ENCODE measurements around the gene TTLL7. TPM values are rescaled to one million over a fixed set of nuclear protein-coding genes. Genes with fewer than 3 reads are reported as not detected.

The TTLL7 gene
- total RNA-seq, 6 donors from 2014 or later = 7.5 to 44.3 (median 21.9) TPM

- 86 to 91% methylated on average over 2 of the region's 2 CpGs for WGBS, 2 donors
- DNase-seq = no peak
- H3K4me3 ChIP-seq = no peak overlapping the region
These were observed 101.4 kb downstream of the TTLL7 start for GRCh38 chr1:83897516-83897915.

GRCh38 chr1:83896299-83896698 is 102.6 kb downstream of the TTLL7 start:
- DNase-seq (no peak), ATAC-seq (ENCODE audit: low FRiP score in 2 of 2) (no peak)
- H3K4me1 ChIP-seq = peaks cover 0 to 2% (median 0%) of the 10 kb centered on the region in 4 donors
- H3K27ac ChIP-seq = no peak overlapping the region
- TF ChIP-seq EP300 (IDR thresholded peaks at IDR 0.05) (no peak), POLR2A (IDR thresholded peaks at IDR 0.05) (no peak), CTCF (IDR thresholded peaks at IDR 0.05) (no peak), POLR2AphosphoS5 (IDR thresholded peaks at IDR 0.05) (no peak)
- no peaks in the 10 kb centered on the region for H3K9me3 ChIP-seq
- H3K4me3 ChIP-seq = no peak overlapping the region
- no peaks in the 10 kb centered on the region for H3K36me3 ChIP-seq
- WGBS, 2 donors = 89 to 91% methylated on average over 6 of the region's 6 CpGs
- no peaks in the 10 kb centered on the region for H3K27me3 ChIP-seq

More at GRCh38 chr1:83897516-83897915, 101.4 kb downstream of the TTLL7 start:
- Histone ChIP-seq H3K36me3 (no peaks in the 10 kb centered on the region), H3K27me3 (no peaks in the 10 kb centered on the region), H3K27ac (no peak overlapping the region), H3K4me1 (peaks cover 0 to 4% (median 0%) of the 10 kb centered on the region in 4 donors), H3K9me3 (no peaks in the 10 kb centered on the region)
- TF ChIP-seq POLR2A (IDR thresholded peaks at IDR 0.05) = no peak
- no peak for TF ChIP-seq EP300 (IDR thresholded peaks at IDR 0.05)
- TF ChIP-seq POLR2AphosphoS5 (IDR thresholded peaks at IDR 0.05) = no peak
- TF ChIP-seq CTCF (IDR thresholded peaks at IDR 0.05) = no peak
- no peak for ATAC-seq (ENCODE audit: low FRiP score in 2 of 2)

GRCh38 chr1:83889707-83890106 is 109.2 kb downstream of the TTLL7 start:
- TF ChIP-seq CTCF (IDR thresholded peaks at IDR 0.05) = no peak
- TF ChIP-seq POLR2A (IDR thresholded peaks at IDR 0.05) = no peak
- TF ChIP-seq POLR2AphosphoS5 (IDR thresholded peaks at IDR 0.05) = no peak
- TF ChIP-seq EP300 (IDR thresholded peaks at IDR 0.05) = no peak
- WGBS, 2 donors = 77 to 84% methylated on average over 2 of the region's 2 CpGs
- Histone ChIP-seq H3K36me3 (no peaks in the 10 kb centered on the region), H3K4me1 (no peaks in the 10 kb centered on the region), H3K4me3 (no peak overlapping the region), H3K27me3 (no peaks in the 10 kb centered on the region), H3K27ac (no peak overlapping the region), H3K9me3 (no peaks in the 10 kb centered on the region)
- ATAC-seq (ENCODE audit: low FRiP score in 2 of 2) (no peak), DNase-seq (no peak)

DNA sequence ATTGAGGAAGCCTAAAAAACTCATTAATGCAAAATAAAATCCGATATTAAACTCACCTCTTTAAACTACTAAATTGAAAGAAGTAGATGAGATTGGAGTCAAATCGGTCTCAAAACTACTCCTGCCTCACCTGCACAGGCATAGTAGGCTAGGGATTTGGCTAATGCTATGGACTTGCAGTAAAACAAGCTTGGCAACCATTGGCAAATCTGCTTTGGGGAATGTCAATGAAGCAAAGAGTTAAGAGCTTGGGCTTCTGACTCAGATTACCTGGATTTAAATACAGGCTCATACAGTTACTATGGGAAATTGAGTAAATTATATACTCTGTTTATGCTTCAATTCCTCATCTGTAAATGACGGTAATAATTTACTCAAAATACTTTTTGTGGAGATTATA is 111.4 kb downstream of the TTLL7 start:
- DNase-seq (no peak), ATAC-seq (ENCODE audit: low FRiP score in 2 of 2) (no peak)
- Histone ChIP-seq H3K4me3 (no peak overlapping the region), H3K27ac (no peak overlapping the region), H3K4me1 (peaks cover 0 to 3% (median 0%) of the 10 kb centered on the region in 4 donors), H3K36me3 (no peaks in the 10 kb centered on the region), H3K27me3 (no peaks in the 10 kb centered on the region), H3K9me3 (no peaks in the 10 kb centered on the region)
- 89 to 90% methylated on average over 3 of the region's 3 CpGs for WGBS, 2 donors
- no peak for TF ChIP-seq EP300 (IDR thresholded peaks at IDR 0.05)

DNA sequence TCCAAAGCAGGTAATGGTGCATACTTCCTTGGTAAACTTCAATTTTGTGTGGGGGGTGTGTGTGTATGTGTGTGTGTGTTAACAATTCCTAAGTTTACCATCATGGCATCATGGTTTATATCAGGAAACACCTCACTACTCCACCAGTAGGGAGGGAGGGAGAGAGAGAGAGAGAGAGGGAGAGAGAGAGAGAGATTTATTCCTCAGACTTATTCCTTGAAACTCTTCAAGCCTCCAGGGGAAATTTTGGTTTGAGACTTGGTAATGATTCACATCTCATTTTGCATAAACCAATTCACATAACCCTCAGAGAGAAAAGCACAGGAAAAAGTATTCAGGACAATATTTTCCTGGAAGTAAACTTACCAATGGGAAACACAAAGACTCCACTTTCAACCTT is 115.0 kb downstream of the TTLL7 start:
- TF ChIP-seq POLR2A (IDR thresholded peaks at IDR 0.05) (no peak), EP300 (IDR thresholded peaks at IDR 0.05) (no peak), POLR2AphosphoS5 (IDR thresholded peaks at IDR 0.05) (no peak), CTCF (IDR thresholded peaks at IDR 0.05) (no peak)
- DNase-seq (no peak), ATAC-seq (ENCODE audit: low FRiP score in 2 of 2) (no peak)
- H3K9me3 ChIP-seq = no peaks in the 10 kb centered on the region
- H3K27me3 ChIP-seq = no peaks in the 10 kb centered on the region
- H3K4me1 ChIP-seq = peaks cover 0 to 3% (median 0%) of the 10 kb centered on the region in 4 donors
- no peak overlapping the region for H3K4me3 ChIP-seq
- no peaks in the 10 kb centered on the region for H3K36me3 ChIP-seq
- no peak overlapping the region for H3K27ac ChIP-seq
